ENCODE measurements around the gene LYZL4. TPM values are rescaled to one million over a fixed set of nuclear protein-coding genes. Genes with fewer than 3 reads are reported as not detected.
A peak's percentile ranks its signal among the peaks of the same experiment; 100 is the strongest.

Gene LYZL4
- total RNA-seq, 4 donors from 2014 or later = not detected

DNA sequence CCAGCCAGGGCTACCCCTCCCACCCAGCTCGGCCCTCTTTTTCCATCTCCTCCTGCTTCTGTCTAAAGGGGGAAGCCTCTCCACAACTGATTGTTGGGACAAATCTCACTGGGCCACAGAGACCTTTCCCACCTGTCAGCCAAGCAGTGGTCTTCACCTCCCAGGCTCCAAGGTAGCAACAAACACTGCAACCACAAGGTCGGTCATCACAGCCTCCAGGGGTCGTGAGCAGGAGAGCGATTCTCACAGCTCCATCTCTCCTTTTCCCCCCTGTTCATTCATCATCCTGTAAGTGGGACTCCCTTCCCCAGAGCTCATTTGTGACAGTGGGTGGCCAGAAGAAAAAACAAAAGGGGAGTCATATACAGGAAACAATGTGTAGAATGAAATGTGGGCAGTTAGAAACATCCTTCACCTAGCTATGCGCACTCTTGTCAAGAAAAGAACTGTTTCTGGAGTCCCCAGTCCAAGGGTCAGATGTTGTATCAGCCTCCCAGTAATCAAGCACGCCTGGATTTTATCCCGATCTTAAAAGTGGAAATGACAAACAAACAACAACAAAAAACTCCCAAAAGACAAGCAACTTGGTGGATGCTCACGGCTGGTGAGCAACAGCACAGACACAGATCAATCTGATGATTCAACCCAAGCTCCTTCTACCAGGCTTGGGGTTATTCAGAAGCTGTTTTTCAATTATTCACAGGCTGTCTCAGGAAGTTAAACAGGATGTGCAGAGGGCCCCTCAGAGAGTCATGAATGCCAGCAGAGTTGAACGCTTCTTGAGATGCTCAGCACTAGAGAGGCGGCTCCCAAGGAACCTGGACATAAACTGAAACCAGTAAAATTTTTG is 22.4 kb downstream of the LYZL4 start:
- TF ChIP-seq POLR2A (IDR thresholded peaks at IDR 0.05) (no peak), EP300 (IDR thresholded peaks at IDR 0.05) (no peak)
- TF ChIP-seq, protein P1, sequence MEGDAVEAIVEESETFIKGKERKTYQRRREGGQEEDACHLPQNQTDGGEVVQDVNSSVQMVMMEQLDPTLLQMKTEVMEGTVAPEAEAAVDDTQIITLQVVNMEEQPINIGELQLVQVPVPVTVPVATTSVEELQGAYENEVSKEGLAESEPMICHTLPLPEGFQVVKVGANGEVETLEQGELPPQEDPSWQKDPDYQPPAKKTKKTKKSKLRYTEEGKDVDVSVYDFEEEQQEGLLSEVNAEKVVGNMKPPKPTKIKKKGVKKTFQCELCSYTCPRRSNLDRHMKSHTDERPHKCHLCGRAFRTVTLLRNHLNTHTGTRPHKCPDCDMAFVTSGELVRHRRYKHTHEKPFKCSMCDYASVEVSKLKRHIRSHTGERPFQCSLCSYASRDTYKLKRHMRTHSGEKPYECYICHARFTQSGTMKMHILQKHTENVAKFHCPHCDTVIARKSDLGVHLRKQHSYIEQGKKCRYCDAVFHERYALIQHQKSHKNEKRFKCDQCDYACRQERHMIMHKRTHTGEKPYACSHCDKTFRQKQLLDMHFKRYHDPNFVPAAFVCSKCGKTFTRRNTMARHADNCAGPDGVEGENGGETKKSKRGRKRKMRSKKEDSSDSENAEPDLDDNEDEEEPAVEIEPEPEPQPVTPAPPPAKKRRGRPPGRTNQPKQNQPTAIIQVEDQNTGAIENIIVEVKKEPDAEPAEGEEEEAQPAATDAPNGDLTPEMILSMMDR (IDR thresholded peaks at IDR 0.05) = no peak
- DNase-seq (ENCODE audit: low spot score in 2 of 2) = no peak
- H3K4me1 ChIP-seq = no peaks in the 10 kb centered on the region
- H3K27me3 ChIP-seq = no peaks in the 10 kb centered on the region
- no peak overlapping the region for H3K4me3 ChIP-seq
- H3K36me3 ChIP-seq = no peaks in the 10 kb centered on the region
- no peak overlapping the region for H3K27ac ChIP-seq
- WGBS, 2 donors = 50 to 52% methylated on average over 10 of the region's 10 CpGs
- no peaks in the 10 kb centered on the region for H3K9me3 ChIP-seq

DNA sequence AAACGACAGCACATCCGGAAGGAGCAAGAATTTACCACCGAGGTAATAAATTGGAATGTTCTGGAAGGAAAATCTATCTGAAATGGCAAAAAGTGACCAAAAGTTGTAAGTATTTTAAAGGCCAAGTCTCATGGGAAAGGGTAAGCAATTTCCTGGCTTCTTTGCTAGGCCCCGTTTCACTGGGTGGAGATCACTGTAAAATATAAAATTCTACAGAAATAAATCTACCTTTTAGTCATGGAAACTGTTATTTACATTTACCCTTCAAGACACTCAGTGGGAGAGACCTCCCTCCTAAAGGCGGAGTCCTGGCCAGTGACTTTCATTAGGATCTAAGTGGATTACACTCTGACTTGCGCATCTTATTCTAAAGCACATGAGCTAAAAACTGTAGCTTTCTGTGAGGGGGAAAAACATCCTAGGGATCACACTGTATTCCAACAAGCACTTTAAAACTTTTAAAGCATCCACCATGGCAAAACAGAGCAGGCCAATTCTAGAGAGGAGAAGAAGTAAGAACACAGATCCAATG is 28.8 kb downstream of the LYZL4 start:
- H3K27me3 ChIP-seq = no peaks in the 10 kb centered on the region
- H3K4me3 ChIP-seq = no peak overlapping the region
- no peak for DNase-seq (ENCODE audit: low spot score in 2 of 2)
- no peaks in the 10 kb centered on the region for H3K4me1 ChIP-seq
- no peak overlapping the region for H3K27ac ChIP-seq
- H3K9me3 ChIP-seq = no peaks in the 10 kb centered on the region
- 81 to 82% methylated on average over 6 of the region's 6 CpGs for WGBS, 2 donors
- H3K36me3 ChIP-seq = no peaks in the 10 kb centered on the region
- TF ChIP-seq, protein P1 (IDR thresholded peaks at IDR 0.05) = no peak
- no peak for TF ChIP-seq EP300 (IDR thresholded peaks at IDR 0.05)
- TF ChIP-seq POLR2A (IDR thresholded peaks at IDR 0.05) = no peak

DNA sequence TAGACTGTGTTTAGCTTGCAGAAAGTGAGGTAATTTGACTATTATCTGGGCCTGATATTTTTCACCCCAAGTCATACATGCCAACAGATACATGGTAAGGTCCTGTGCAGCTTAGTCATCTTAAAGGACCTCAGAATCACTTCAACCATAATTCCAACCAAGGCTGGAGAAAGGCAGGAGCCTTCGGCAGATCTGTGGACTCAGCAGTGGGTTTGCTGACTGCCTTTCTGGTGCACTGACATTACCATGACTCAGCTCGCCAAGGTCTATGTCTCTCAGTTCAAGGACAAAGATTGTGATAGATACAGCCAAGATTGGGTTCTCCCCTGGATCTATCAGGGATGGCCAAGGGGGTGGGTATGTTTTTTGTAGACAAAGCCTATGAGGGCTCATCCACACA is 32.7 kb downstream of the LYZL4 start:
- no peaks in the 10 kb centered on the region for H3K36me3 ChIP-seq
- H3K27me3 ChIP-seq = no peaks in the 10 kb centered on the region
- TF ChIP-seq POLR2A (IDR thresholded peaks at IDR 0.05) (no peak), EP300 (IDR thresholded peaks at IDR 0.05) (no peak)
- TF ChIP-seq, protein P1 (IDR thresholded peaks at IDR 0.05) = no peak
- H3K9me3 ChIP-seq = no peaks in the 10 kb centered on the region
- H3K4me1 ChIP-seq = peaks cover 0 to 7% (median 0%) of the 10 kb centered on the region in 4 donors
- no peak overlapping the region for H3K27ac ChIP-seq
- 81 to 100% methylated on average over 2 of the region's 2 CpGs for WGBS, 2 donors
- H3K4me3 ChIP-seq = no peak overlapping the region
- no peak for DNase-seq (ENCODE audit: low spot score in 2 of 2)

DNA sequence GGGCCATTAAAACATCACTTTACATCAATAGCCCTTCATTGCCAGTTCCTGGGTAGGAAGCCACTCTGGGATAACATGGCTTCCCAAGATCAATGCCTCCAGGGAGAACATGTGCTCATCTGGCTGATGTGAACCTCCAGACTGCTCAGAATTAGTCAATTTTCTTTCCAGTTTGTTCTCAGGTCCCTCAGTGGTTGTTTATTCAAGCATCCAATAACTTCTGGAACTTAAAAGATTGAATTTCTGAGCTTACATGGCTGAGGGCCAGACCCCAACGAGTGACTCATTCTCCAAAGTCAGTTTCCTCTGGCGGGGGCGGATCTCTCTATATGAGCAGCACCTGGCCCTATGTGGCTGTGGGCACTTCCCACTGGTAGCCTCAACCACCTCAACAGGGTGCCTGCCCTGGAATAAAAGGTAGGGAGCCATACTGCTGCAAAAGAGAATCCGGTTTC is 34.0 kb downstream of the LYZL4 start:
- DNase-seq (ENCODE audit: low spot score in 2 of 2) = peak in 1 of 2 donors; percentile 26
- H3K27me3 ChIP-seq = no peaks in the 10 kb centered on the region
- no peak overlapping the region for H3K27ac ChIP-seq
- H3K9me3 ChIP-seq = no peaks in the 10 kb centered on the region
- no peaks in the 10 kb centered on the region for H3K36me3 ChIP-seq
- TF ChIP-seq, protein P1 (IDR thresholded peaks at IDR 0.05) = no peak
- TF ChIP-seq EP300 (IDR thresholded peaks at IDR 0.05) (no peak), POLR2A (IDR thresholded peaks at IDR 0.05) (no peak)
- peaks cover 0 to 7% (median 0%) of the 10 kb centered on the region in 4 donors for H3K4me1 ChIP-seq
- no peak overlapping the region for H3K4me3 ChIP-seq
- WGBS, 2 donors = 54 to 59% methylated on average over 4 of the region's 4 CpGs

DNA sequence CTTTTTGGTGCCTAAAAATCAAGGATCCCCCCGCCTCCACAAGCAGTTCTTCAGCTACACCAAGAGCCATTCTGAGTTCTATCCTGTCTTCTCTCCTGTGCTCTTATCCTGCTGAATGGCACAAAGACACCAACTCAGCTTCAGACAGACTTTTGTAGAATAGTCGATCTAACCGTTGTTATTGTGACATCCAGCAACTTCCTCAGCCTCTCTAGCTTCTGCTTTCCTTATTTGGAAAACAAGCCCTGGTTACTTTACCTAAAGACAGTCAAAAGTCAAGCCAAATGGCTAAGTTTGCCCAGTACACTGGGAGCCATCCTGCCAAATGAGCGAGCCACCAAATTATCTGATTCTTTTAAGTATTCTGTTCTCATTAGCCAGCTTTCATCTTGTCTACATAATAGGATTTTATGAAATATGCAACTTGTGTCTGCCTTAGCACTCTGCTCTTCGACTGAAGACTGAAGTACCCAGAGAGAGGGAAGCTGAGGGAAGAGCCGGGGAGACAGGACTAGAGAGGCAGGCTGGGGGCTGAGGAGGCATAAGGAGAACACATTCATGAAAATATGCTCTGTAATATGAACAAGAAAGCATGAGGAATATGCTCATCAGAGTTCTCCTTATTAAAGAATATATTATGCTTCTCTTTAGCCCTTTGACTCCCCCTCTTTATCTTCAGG is 35.1 kb downstream of the LYZL4 start:
- no peaks in the 10 kb centered on the region for H3K27me3 ChIP-seq
- peaks cover 0 to 7% (median 0%) of the 10 kb centered on the region in 4 donors for H3K4me1 ChIP-seq
- DNase-seq (ENCODE audit: low spot score in 2 of 2) = no peak
- no peaks in the 10 kb centered on the region for H3K9me3 ChIP-seq
- WGBS, 2 donors = 62 to 73% methylated on average over 6 of the region's 6 CpGs
- H3K4me3 ChIP-seq = no peak overlapping the region
- H3K27ac ChIP-seq = no peak overlapping the region
- TF ChIP-seq, protein P1 (IDR thresholded peaks at IDR 0.05) = no peak
- TF ChIP-seq POLR2A (IDR thresholded peaks at IDR 0.05) = no peak
- TF ChIP-seq EP300 (IDR thresholded peaks at IDR 0.05) = no peak
- H3K36me3 ChIP-seq = no peaks in the 10 kb centered on the region

All from tibial nerve (tissue), 4 donors.